Ishikawa (cell line): ENCODE data around the gene MRGPRG.

Experiments
- EP300 ChIP-seq: IDR thresholded peaks from 2 replicates; pipeline ENCODE4 v1.6.1; 2012; ENCODE audit warnings: borderline replicate concordance
- NFIC ChIP-seq: IDR thresholded peaks from 2 replicates; pipeline ENCODE4 v1.6.1; 2012
- TAF1 ChIP-seq: IDR thresholded peaks from 2 replicates; pipeline ENCODE4 v1.6.1; 2012; ENCODE audit warnings: low read depth, mild to moderate bottlenecking
- TCF12 ChIP-seq: IDR thresholded peaks from 2 replicates; pipeline ENCODE4 v1.6.1; 2012; ENCODE audit warnings: low read depth
- TF ChIP-seq, protein P1 (sequence below): IDR thresholded peaks from 2 replicates; pipeline ENCODE4 v1.6.1; 2012

GRCh38 chr11:3196161-3197043 lies 22.2 kb downstream of the MRGPRG start:
- TF ChIP-seq, protein P1, sequence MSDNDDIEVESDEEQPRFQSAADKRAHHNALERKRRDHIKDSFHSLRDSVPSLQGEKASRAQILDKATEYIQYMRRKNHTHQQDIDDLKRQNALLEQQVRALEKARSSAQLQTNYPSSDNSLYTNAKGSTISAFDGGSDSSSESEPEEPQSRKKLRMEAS: no peak
- TF ChIP-seq EP300: no peak
- no peak for TF ChIP-seq TAF1
- TF ChIP-seq TCF12: no peak
- no peak for TF ChIP-seq NFIC
